Activated CD8-positive, alpha-beta T cell treated with anti-CD3 and anti-CD28 coated beads for 36 hours (primary cell): ENCODE results near the gene TMEM178B. TPM values are rescaled to one million over a fixed set of nuclear protein-coding genes. Genes with fewer than 3 reads are reported as not detected.

Source experiments
- ATAC-seq: fragments of 200-7000 bp; cut with Tn5 transposase; one replicate; pipeline ENCODE4 v1.10.0; 2021; ENCODE audit warnings: mild to moderate bottlenecking, moderate library complexity
- CTCF ChIA-PET: fragments of 350-600 bp; sonication (Branson Sonifier 250); formaldehyde crosslinking; loops from one replicate; lab custom pipeline; 2021; ENCODE audit warnings: antibody characterized with exemption; lab: Charles Lee
- POLR2A ChIA-PET: fragments of 350-600 bp; sonication (Branson Sonifier 250); formaldehyde crosslinking; loops from one replicate; lab custom pipeline; 2021; ENCODE audit warnings: antibody characterized with exemption; lab: Charles Lee
- DNase-seq: peaks from one replicate; pipeline ENCODE4 v3.0.0-alpha.2; 2020
- H3K27ac Mint-ChIP-seq: one replicate; pipeline ENCODE4 v1.8.0; 2021; ENCODE audit warnings: mild to moderate bottlenecking, mixed read lengths
- H3K27me3 Mint-ChIP-seq: one replicate; pipeline ENCODE4 v1.8.0; 2021; ENCODE audit warnings: mixed read lengths
- H3K36me3 Mint-ChIP-seq: one replicate; pipeline ENCODE4 v1.8.0; 2021; ENCODE audit warnings: low read depth, mixed read lengths
- H3K4me1 Mint-ChIP-seq: one replicate; pipeline ENCODE4 v1.8.0; 2021; ENCODE audit warnings: low read depth, mixed read lengths
- H3K4me3 Mint-ChIP-seq: one replicate; pipeline ENCODE4 v1.8.0; 2021; ENCODE audit warnings: mild to moderate bottlenecking, moderate library complexity, mixed read lengths
- H3K9me3 Mint-ChIP-seq: one replicate; pipeline ENCODE4 v1.8.0; 2021; ENCODE audit warnings: mixed read lengths
- CTCF ChIP-seq: fragments of 200-600 bp; IDR thresholded peaks from one replicate; pipeline ENCODE4 v1.8.0; 2022; ENCODE audit warnings: antibody characterized with exemption, mild to moderate bottlenecking
- intact Hi-C: fragments of 100-400 bp; cut with micrococcal nuclease; formaldehyde crosslinking; loops from one replicate; pipeline ENCODE4 v1.10.0; 2022
- total RNA-seq, 2 experiments: library from RNA; stranded (reverse); gene quantifications; one replicate each; pipeline ENCODE4 v1.2.3, GENCODE V29; 2021

TMEM178B gene
- total RNA-seq, 2 experiments from 2014 or later, result 0.34 to 1.1 TPM

- intact Hi-C loops, result no loop called here
- TF ChIP-seq CTCF, result no peak
- ChIA-PET POLR2A (no interaction called here), CTCF (no interaction called here)
- ATAC-seq (no peak), DNase-seq (no peak)
- Mint-ChIP-seq H3K4me3 (no peak overlapping the region), H3K27ac (no peak overlapping the region), H3K27me3 (peaks cover 6% of the 10 kb centered on the region), H3K9me3 (no peaks in the 10 kb centered on the region), H3K4me1 (no peaks in the 10 kb centered on the region), H3K36me3 (no peaks in the 10 kb centered on the region)
Measured at GRCh38 chr7:141333459-141333858, 259.6 kb downstream of the TMEM178B start.

- ChIA-PET CTCF (no interaction called here), POLR2A (no interaction called here)
- Mint-ChIP-seq H3K27me3 (peaks cover 8% of the 10 kb centered on the region), H3K36me3 (no peaks in the 10 kb centered on the region), H3K27ac (no peak overlapping the region), H3K4me3 (no peak overlapping the region), H3K9me3 (no peaks in the 10 kb centered on the region), H3K4me1 (no peaks in the 10 kb centered on the region)
- intact Hi-C loops, result no loop called here
- DNase-seq, result no peak
- no peak for ATAC-seq
- TF ChIP-seq CTCF, result no peak
Measured at GRCh38 chr7:141335164-141335563, 261.3 kb downstream of the TMEM178B start.

- CTCF ChIA-PET, result no interaction called here
- POLR2A ChIA-PET, result interaction anchor here (0.7 kb wide), 1 partner anchor 156 kb away, joined by 3 read pairs; no protein-coding TSS in a partner anchor
- peaks cover 5% of the 10 kb centered on the region for H3K27me3 Mint-ChIP-seq
Measured at GRCh38 chr7:141339603-141340002, 265.7 kb downstream of the TMEM178B start.

GRCh38 chr7:141340991-141341390 lies 267.1 kb downstream of the TMEM178B start:
- Mint-ChIP-seq H3K4me1 (no peaks in the 10 kb centered on the region), H3K9me3 (no peaks in the 10 kb centered on the region), H3K36me3 (no peaks in the 10 kb centered on the region), H3K27ac (no peak overlapping the region), H3K27me3 (peaks cover 7% of the 10 kb centered on the region), H3K4me3 (no peak overlapping the region)
- POLR2A ChIA-PET, result no interaction called here
- intact Hi-C loops, result no loop called here
- DNase-seq, result no peak
- CTCF ChIA-PET, result no interaction called here
- no peak for TF ChIP-seq CTCF
- ATAC-seq, result no peak

More at GRCh38 chr7:141339603-141340002, 265.7 kb downstream of the TMEM178B start:
- no peak overlapping the region for H3K27ac Mint-ChIP-seq
- H3K9me3 Mint-ChIP-seq, result no peaks in the 10 kb centered on the region
- DNase-seq (no peak), ATAC-seq (no peak)
- no peak for TF ChIP-seq CTCF
- H3K4me1 Mint-ChIP-seq, result no peaks in the 10 kb centered on the region
- H3K36me3 Mint-ChIP-seq, result no peaks in the 10 kb centered on the region
- intact Hi-C loops, result no loop called here
- H3K4me3 Mint-ChIP-seq, result no peak overlapping the region

GRCh38 chr7:141342621-141343408 lies 269.0 kb downstream of the TMEM178B start:
- CTCF ChIA-PET, result no interaction called here
- H3K4me1 Mint-ChIP-seq, result no peaks in the 10 kb centered on the region
- no peak for ATAC-seq
- no peak overlapping the region for H3K4me3 Mint-ChIP-seq
- TF ChIP-seq CTCF, result no peak
- no peak for DNase-seq
- no peaks in the 10 kb centered on the region for H3K9me3 Mint-ChIP-seq
- POLR2A ChIA-PET, result no interaction called here
- no peaks in the 10 kb centered on the region for H3K36me3 Mint-ChIP-seq
- intact Hi-C loops, result no loop called here
- H3K27ac Mint-ChIP-seq, result no peak overlapping the region
- H3K27me3 Mint-ChIP-seq, result peaks cover 13% of the 10 kb centered on the region
